ENCODE measurements around the gene CRPPA.
"Not testable (repeated sequence)": the region's sequence is repeated elsewhere in the genome, so short reads cannot be mapped to it uniquely, and the experiment has no call there.

CRPPA gene

GRCh38 chr7:16398146-16399017 lies 23.0 kb downstream of the CRPPA start:
- DNase-seq (ENCODE audit: low read depth in 2 of 2, low spot score in 1 of 2) = no peak

GRCh38 chr7:16397501-16398145 lies 23.7 kb downstream of the CRPPA start:
- no peak for DNase-seq (ENCODE audit: low read depth in 2 of 2, low spot score in 1 of 2)

DNA sequence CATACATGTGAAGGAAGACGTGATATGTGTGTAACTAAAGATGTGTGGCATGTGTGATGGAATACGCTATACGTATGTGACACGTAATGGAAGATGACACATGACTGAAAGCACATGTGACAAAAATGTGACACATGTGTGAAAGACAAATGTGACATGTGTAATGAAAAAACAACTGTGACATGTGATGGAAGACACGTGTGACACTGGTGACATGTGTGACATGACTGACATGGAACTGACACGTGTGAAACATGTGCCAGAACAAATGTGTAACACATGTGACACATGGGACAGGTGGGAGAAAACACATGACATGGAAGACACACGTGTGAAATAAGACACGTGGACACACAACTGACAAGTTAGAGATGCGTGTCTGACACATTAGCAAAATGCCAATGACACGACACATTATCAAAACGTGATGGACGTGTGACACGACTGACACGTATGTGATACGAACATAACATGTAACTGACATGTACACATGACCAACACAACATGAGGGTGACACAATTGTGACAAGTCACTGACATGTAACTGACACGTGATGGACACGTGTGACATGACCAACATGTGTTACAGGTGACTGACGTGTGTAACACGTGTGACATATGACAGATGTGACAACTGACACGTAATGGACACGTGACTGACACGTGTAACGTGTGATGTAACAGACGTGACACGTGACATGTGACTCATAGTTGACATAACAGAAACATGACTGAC lies 24.4 kb downstream of the CRPPA start:
- no peak for DNase-seq (ENCODE audit: low read depth in 2 of 2, low spot score in 1 of 2)

GRCh38 chr7:16395121-16395520 lies 26.2 kb downstream of the CRPPA start:
- no peak for DNase-seq (ENCODE audit: low read depth in 2 of 2, low spot score in 1 of 2)

DNA sequence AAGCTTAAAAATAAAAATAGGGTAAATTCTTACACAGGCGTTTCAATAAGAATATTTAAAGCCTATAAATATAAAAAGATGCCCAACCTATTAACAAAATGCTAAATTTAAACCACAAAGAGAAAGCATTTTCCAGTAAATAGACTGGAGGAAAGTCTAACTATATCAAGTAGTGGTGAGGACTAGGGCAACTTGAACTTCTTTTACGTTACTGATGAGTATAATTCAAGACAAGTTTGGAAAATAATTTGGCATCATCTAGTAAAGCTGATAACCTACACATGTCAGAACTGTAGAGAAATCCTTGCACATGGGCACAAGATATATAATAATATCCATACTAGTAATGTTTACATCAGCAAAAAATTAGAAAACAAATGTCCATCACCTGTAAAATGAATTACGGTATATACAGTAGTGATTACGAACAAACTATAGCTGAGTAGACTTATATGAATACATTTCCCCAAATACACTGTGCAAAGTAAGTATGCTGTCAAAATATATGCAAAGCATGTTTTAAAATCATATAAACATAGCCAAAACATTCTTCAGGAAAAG lies 27.4 kb downstream of the CRPPA start:
- DNase-seq (ENCODE audit: low read depth in 2 of 2, low spot score in 1 of 2) = no peak

DNA sequence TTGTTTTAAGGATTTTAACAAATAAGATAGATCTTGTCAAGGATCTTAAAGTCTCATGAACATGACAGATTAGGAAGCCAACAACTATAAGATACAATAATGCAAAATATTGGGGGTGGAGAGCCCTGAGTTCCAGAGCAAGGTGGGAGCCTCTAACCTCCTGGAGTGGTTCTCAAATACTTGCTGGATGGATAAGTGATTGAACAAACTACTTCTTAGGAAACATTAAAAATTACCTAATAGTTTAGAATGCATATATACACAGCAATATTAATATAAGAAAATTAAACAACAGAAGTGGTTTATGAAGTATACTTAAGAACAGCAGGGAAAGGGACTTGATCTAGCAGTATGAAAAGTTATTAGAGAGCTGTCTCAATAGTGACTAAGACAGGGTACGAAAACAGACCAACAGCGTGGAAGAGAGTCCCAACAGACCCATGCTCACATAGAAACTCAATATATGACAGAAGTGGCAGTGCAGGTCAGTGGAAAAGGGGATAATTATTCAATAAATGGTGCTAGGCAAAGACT lies 28.3 kb downstream of the CRPPA start:
- no peak for DNase-seq (ENCODE audit: low read depth in 2 of 2, low spot score in 1 of 2)

DNA sequence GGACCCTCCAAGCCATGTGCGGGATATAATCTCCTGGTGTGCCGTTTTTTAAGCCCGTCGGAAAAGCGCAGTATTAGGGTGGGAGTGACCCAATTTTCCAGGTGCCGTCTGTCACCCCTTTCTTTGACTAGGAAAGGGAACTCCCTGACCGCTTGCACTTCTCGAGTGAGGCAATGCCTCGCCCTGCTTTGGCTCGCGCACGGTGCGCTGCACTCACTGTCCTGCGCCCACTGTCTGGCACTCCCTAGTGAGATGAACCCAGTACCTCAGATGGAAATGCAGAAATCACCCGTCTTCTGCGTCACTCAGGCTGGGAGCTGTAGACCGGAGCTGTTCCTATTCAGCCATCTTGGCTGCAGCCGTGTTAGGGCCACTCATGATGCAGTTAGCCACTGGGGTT lies 37.6 kb downstream of the CRPPA start:
- not testable (repeated sequence) for DNase-seq (ENCODE audit: low read depth in 2 of 2, low spot score in 1 of 2)

GRCh38 chr7:16383103-16383502 lies 38.2 kb downstream of the CRPPA start:
- DNase-seq (ENCODE audit: low read depth in 2 of 2, low spot score in 1 of 2) = not testable (repeated sequence)

All from stimulated activated CD8-positive, alpha-beta memory T cell treated with anti-CD3 and anti-CD28 coated beads, Interleukin-4, amount 100 ng/mL, for 1 hour (primary cell).